Stimulated activated CD4-positive, alpha-beta T cell treated with anti-CD3 and anti-CD28 coated beads, TNF-alpha, amount 100 ng/mL, for 48 hours (primary cell): ENCODE measurements around the gene TNIP2.
A peak's percentile ranks its signal among the peaks of the same experiment; 100 is the strongest.

Source experiments
- DNase-seq, 3 donors: peaks; one replicate each; pipeline ENCODE4 v3.0.0-alpha.2; 2020; ENCODE audit warnings: low read depth in 3 of 3

Gene TNIP2, protein sequence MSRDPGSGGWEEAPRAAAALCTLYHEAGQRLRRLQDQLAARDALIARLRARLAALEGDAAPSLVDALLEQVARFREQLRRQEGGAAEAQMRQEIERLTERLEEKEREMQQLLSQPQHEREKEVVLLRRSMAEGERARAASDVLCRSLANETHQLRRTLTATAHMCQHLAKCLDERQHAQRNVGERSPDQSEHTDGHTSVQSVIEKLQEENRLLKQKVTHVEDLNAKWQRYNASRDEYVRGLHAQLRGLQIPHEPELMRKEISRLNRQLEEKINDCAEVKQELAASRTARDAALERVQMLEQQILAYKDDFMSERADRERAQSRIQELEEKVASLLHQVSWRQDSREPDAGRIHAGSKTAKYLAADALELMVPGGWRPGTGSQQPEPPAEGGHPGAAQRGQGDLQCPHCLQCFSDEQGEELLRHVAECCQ

DNA sequence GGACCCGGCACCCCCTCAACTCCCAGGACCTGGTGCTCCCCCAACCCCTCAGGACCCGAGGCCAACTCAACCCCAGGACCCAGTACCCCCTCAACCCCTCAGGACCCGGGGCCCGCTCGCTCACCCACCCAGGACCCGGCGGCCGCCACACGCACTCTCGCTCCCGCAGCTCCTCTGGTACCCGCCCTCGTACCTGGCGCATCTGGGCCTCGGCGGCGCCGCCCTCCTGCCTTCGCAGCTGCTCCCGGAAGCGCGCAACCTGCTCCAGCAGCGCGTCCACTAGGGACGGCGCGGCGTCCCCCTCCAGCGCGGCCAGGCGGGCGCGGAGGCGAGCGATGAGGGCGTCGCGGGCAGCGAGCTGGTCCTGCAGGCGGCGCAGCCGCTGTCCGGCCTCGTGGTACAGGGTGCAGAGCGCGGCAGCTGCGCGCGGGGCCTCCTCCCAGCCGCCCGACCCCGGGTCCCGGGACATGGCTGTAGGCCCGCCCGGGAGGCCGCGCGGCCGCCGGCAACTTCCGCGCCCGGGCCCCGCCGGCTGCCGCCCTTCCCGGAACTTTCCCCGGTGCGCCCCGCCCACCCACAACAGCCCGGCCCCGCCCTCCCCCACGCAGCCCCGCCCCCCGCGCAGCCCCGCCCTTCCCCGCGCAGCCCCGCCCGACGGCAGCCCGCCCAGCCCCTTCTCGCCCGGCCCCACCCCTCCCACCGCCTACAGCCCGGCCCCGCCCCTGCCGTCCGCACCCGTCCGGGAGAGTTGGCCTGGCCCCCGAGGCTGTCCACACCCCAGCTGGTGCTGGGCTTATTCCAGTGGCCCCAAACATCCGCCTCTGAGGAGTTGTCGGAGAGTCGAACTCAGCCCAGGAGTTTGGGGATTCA, at the start of gene TNIP2:
Gene TNIP2 (minus strand): TSS at position 516 of the 870 bp plus-strand sequence. CDS start 47 bp downstream, at position 469.
- peak; percentile 61 to 81 (median 64) for DNase-seq

DNA sequence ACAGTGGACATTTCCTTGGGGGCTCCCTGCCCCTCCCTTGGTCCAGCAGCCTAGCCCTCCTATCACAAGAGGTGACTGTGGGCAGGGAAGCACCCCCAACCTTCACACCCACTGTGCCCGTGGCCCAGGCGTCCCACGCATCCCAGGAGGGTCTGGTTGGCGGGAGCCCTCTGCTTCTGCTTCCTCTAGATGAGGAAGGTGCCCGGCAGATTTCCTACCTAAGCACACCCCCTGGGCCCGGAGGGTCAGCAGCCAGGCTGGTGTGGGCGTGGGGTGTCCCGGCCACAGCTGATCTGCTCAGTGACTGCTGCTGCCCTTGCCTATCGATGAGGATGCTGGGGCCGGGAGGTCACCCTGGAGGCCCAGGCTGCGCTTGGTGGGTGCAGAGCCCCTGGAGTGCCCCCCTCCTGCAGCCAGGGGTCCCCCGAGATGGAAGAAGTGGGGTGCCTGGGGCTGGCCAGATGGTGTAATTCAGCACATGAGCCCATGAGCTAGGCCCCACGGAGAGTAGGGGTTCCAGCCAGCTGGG, 48.9 kb upstream of the TNIP2 start:
- DNase-seq, result no peak

DNA sequence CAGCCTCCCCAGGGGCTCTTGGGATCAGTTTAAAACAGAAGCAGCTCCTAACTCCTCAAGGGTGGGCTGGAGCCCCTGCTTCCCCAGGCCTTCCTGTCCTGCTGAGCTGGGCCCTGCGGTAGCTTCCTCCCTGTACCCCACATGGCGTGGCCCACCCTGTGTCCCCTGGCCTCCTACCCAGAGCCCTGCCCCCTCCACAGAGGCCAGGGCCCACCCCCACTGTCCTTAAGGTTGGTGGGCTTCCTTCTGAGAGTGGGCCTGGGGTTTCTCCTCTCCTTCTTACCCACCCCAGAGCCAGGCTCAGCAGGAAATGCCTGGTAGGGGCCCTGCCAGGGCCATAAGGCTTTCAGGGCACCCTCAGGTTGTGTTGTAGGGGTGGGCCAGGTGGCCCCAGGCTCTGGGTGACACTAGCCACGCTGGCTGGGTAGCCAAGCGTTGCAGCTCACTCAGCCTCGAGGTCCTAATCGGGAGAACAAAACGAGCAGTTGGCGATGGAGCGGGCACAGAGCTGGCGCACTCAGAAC, 48.4 kb upstream of the TNIP2 start:
- DNase-seq, result no peak

DNA sequence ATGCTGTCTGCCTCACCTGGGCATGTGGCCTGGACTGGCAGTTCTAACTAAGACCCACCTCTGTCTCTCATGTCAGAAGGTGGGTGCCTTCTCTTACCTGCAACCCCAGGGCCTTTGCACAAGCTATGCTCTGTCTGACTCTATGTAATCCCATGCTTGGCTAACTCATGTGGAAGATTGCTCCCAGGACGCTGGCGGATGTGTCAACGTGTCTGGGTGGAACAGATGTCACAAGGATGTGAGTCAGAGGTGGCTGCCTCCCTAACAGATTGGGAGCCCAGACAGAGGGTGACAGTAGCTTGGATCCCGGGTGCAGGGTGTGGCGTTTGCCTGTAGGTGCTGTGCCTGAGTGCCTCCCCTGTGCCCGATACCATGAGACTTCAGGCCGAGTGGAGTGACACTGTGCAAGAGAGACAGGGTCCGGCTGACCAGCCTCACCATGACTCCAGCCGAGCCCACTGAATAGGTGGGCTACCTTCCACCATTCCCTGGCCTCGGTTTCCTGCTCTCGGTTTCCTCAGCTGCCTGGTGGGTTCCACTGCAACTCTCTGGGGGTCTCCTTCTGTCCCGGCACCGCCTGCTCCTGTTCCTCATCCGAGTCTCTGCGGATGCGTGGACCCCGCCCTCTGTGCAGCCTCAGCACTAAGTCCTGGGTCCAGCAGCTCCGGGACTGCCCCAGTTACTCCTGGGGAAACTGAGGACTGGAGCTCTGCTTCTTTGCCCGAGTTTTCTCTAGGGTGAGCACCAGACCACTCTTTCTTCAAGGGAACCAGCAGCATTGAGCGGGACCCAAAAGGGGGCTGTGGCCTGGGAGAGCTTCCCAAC, 47.7 kb upstream of the TNIP2 start:
- DNase-seq, result no peak

DNA sequence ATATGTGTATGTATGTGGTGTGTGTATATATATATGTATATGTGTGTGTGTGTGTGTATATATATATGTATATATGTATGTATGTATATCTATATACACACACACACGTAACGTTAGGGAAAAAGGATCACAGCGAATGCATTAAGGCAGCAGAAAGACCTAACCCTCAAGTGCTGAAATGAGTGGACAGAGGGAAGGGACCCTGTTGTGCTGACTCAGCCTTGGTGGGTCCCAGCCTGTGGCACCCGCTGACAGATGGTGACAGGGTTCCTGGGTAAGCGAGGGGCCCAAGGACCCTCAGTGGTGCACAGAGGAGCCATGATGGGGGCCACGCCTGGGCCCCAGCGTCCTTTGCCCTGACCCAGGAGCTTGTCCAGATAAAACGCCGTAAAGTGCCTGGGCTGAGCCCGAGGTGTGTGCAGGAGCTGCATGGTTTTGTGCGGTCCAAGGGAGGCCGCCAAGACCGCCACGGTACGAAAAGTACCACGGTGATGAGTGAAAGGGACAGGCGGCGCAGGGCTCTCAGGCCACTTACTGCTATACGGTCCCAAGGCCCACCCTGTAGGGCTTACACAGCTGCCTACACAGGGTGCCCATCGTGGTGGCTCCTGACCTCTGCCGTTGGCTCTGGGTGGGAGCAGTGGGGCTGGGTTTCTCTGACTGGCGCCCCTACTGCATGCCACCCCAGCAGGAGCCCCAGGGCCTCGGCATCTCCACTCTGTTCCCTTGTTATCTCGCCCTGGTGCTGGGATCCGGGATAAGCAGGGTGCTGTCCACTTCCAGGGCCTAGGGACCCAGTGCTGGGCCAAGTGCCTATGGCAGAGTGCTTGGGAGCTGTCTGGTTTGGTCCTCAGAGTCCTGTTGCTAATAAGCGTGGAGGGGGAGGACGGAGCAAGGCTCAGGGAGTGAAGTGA, 46.7 kb upstream of the TNIP2 start:
- no peak for DNase-seq

DNA sequence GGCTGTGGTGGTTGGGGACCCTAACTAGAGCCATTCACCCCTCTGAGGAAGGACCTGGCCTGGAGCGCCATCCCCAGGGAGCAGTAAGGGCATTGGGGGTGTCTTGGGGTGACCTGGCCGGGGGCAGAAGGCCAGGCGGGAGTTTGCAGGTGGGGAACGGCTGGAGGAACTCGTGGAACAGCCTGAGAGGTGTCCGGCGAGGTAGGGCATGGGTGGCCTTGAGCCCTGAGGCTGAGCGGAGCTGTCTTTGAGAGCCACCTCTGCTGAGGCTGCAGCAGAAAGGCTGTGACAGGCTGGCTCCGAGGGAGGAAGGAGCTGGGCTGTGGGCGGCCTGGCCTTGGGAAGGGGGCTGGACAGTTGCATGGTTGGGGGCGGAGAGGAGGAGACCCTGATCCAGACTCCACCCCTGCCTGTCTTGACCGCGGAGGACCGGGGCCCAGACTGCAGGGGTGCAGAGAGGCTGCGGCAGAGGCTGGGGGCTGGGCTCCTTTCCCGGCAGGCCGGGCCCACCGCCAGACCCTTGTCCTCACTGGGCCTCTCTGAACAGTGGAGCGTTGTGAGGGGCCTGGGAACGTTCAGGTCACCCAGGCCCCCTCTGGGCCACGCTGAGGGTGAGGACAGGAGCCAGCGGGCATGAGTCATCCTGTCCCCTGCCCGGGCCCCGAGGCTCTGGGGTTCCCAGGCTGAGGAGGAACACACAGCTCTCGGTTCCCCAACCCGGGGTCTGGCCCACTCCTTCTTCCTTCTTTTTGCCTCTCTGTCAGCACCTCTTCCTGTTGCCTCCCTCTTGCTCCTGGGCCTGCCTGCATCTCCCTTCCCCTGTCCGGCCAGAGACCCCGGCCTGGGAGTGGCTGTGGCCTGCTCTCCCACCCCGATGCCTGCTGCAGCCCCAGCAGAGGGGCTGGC, 44.8 kb upstream of the TNIP2 start:
- DNase-seq, result no peak

DNA sequence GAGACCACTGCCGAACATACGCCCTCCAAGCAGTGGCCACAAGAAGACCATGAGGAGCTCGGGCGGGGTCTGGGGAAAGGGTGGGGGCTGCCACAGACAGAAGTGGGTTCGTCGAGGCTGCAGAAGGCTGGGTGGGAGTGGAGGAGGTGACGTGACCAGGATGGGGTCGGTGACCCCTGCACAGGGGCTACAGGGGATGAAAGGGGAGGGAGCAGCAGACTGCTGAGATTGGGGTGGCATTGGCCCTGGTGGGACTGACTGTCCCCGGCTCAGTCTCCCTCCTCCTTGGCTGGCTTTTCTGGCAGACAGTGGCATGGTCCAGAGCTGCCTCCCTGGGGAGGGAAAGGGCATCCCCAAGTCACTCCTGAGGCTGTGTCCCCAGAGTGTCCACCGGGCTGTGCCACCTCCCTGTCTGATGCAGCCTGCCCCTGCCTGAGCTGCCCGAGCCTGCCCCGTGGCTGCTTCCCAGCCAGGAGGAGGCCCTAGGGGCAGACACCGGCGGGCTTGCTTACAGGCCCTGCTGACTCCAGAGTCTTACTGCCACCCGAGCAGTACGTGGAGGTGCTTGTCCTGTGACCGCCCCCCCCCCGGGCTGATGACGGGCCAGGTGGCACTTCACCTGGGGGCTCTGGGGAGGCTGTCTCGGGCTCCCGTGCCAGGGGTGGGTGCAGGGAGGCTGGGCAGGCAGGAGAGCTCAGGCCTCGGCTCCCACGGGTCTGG, 44.0 kb upstream of the TNIP2 start:
- no peak for DNase-seq

DNA sequence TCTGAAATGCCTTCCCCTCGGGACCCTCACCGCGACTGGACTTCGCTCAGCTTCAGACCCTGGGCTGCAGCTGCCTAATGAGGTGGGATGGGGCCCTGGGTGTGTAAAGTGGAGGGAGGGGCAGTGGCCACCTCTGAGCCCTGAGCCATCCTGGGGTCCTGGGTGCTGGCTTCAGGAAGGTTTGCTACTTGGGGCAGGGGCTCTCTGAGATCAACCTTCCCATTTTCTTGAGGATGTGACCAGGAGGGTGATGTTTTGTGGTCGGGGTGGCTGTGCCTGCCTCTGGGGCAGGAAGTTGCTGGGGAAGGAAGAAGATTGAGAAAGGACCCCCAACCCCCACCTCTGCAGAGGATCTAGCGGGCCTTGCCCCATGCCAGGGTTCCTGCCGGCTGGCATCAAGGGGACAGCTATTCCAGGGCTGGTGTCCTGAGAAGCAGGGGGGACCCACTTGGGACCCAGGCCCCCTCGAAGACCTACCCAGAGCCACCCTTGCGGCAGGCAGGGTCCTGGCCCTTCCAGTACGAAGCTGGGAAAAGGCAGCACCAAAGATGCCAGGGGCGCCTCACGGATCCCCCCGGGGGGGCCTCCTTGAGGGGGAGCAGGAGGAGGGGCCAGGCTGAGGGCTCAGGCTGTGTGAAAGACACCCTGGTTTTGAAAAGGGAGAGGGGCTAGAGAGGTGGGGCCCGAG, 43.2 kb upstream of the TNIP2 start:
- no peak for DNase-seq

DNA sequence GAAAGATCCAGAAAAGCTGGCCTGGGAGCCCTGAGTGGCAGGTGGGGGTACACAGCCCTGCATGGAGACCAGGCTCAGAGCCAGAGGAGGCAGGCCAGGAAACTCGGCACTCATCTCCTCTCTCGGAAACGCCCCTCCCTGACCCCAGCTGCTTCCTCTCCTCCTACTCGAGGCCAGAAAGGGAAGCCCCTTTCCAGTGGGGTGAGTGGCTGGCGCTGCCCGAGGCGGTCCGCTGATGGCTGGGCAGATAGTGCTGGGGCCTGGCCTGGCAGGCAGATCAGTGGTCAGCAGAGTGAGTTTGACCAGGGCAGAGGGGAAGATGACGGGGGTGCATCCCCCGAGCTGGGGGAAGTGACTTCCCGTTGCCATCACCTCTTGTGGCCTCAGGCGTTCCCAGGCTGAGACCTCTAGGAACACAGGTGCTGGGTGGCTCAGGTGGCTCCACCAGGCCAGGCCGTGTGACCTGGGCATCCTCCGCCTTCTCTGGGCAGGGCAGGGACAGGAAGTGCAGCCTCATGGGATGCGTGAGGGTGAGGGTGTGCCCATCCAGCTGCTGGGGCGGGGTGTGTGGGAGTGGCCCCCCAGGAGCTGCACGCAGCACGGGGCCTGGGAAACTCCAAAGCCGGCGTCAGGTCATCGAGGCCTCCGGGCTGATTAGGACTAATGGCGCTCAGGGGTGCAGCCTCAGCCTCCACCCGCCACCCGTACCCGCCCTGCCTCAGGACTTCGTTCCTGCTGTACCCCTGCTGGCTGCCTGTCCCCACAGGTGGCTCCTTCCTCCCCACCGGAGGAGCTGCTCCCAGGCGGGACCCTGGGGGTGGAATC, 42.5 kb upstream of the TNIP2 start:
- no peak for DNase-seq

DNA sequence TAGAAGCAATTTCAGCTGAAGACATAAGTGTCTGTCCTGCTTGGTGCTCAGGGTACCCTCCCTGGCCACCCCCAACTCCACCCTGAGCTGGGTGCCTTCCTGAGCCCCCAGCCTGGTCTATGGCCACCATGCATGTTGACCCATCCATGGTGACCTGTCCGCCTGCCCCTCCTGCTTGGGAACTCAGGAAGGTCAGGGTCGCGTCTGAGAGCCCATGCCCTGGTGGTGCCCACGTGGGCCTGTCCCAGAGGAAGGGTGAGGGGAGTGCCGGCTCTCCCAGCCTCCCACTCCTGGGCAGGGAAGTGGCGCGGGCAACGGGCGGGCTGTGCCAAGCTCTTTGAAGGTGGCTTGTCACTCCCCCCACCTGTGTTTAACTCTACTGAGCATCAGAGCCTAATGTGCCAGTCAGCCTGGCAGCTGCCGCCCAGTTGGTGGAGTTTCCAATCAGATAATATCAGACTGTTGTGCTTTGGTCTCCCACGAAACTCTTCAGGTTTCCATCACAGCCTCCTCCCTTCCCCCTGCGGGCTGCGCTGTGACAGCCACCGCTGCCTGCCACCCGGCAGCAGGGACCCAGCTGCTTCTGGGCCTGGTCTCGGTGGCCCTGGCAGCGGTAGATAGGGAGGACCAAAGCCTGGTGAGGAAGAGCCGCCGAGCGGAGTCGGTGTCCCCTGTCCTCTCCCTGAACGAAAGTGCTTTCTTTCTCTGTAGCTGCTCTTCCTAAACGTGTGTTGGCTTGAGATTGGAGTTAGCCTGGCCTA, 41.6 kb upstream of the TNIP2 start:
- no peak for DNase-seq

DNA sequence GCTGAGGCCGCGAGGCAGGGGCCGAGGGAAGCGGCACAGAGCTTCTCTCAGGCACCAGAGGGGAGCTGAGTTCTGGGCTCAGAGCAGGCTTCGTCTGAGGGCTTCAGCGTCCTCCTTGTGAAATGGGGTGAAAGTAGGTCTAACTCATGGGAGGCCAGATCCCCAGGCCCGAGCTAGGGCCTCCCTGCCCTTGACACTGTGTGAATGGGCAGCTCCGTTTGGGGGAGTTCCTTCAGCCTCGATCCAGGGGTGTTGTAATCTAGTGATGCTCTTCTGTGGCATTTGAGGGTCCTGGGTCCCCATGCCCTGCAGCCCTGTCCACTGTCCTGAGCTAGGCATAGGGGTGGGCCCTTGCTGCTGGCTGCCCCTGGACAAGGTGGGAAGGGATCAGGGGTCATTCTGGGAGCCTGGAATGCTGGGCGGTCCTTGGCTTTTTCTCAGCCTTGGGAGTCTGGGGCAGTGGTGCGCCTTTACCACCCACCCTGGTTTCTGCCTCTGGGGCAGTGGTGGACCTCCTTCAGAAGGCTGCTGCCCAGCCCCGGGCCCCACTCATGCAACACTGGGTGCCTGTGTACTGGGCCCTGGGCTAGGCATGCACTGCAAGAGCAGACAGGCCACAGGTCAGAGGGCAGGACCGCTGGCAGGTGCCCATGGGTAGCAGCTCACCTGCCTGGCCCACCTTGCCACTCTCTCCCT, 40.9 kb upstream of the TNIP2 start:
- DNase-seq, result no peak

DNA sequence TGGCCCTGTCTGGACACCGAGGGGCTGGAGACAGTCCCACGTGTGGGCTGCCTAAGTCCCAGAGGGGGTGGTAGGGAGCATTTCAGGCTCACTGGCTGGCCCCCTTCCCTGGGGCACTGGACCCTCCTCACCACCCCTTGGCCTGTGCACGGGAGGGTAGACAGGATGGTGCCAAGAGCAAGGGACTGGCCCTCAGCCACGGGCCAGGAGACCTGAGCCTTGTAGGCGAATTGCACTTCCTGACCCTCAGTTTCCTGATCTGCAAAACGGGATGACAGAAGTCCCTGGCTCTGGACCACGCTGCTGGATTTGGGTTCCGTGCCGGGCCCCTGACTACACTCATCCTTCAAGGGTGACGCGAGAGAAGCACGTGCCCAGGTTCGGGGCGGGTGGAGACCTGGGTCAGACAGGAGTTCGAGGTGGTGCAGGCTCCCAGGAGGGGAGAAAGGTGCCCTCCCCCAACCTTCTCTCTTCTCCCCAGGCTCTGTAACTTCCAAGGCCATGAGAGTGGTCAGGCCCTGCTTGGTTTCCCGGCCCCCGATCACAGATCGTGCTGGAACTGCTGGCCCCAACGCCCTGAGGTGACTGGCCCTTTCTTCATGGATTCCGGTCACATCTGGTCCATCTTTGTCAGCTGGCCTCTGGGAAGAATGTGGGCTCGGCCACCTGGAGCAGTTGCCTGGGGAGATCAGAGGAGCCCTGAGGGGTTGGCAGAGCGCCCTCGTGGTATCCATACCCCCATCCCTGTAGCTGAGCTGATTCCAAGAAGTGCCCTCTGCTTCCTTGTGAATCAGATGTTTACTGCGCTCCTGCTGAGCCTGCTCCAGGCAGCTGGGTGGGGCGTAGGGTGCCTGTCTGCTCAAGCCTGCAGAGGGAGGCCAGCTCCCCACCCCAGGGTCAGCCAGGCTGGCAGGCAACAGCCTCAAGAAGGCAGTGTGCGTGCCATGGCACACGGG, 40.0 kb upstream of the TNIP2 start:
- DNase-seq, result no peak

DNA sequence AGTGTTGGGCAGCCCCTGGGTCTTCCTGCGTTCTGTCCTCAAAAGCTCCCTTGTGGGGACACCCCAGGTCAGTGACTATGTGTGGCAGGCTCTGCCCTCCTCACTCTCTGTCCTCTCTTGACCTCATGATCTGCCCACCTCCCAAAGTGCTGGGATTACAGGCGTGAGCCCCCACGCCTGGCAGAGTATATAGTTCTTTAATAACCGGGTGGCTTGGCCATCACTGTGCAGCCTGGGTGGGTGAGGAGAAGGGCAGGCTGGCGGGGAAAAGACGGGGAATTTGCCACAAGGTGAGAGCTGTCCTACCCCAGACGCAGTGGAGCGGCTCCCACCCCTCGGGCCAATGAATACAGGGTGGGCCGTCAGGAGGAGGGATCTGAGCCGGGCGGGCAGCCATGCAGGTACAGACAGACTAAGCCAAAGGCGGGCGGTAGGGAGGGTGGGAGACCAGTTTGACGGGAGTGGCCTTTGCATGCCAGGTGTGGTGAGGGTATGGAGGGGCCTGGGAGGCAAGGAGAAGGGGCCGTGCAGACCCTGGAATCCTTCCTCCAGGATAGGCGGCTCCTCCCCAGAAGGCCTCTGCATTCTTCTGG, 39.3 kb upstream of the TNIP2 start:
- no peak for DNase-seq
